HCEC 1CT (cell line): ENCODE data around the gene SZT2.
"Not testable (repeated sequence)": the region's sequence is repeated elsewhere in the genome, so short reads cannot be mapped to it uniquely, and the experiment has no call there.

ENCODE experiments used
- DNase-seq: peaks from one replicate; pipeline ENCODE4 v3.0.0-alpha.2; 2017

The SZT2 gene

DNA sequence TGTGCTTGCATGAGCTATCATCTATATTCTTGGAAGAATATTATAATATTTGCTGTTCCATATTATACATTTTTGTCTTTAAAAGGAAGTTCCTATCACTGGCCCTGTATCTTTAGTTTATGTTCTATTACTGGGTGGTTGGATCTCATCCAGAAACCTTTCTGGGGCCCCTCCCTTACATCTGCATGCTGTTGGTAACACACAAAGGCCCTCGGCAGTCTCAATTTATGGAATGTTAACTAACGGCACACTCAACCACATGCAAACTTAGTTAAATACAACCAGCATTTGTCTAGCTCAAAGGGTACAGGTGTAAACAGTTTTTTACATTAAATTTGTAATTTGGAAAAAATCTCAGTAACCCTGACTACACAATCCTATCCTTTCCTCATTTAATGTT lies 73.8 kb downstream of the SZT2 start:
- DNase-seq: no peak

DNA sequence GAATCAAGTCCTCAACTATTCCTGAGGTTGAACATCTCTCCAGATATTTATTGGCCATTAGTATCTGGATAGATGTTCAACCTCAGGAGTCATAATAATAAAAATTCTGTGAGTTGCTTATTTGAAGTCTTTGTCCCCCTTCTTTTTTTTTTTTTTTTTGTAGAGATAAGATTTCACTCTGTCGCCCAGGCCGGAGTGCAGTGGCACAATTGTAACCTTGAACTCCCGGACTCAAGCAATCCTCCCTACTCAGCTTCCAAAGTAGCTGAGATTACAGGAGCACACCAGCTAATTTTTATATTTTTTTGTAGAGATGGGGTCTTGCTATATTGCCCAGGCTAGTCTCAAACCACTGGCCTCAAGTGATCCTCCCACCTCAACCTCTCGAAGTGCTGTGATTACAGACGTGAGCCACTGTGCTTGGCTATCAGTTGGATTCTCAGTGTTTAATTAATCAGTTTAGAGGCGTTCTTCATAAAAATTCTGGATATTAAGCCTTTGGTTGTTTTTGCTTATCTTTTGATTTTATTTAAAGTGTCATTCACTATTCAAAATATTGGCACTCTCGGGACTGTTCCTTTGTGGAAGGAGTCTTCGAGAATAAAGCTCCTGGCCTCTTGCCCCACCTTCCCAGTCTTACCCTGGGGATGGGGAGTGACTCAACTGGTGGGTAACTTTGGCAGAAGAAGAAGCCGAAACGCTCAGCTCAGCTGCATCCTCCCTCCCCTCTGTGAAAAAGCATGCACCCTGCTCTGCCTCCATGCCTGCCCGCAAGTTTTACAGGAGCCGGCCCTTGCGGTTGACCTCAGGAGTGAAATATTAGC lies 75.2 kb downstream of the SZT2 start:
- DNase-seq: no peak

DNA sequence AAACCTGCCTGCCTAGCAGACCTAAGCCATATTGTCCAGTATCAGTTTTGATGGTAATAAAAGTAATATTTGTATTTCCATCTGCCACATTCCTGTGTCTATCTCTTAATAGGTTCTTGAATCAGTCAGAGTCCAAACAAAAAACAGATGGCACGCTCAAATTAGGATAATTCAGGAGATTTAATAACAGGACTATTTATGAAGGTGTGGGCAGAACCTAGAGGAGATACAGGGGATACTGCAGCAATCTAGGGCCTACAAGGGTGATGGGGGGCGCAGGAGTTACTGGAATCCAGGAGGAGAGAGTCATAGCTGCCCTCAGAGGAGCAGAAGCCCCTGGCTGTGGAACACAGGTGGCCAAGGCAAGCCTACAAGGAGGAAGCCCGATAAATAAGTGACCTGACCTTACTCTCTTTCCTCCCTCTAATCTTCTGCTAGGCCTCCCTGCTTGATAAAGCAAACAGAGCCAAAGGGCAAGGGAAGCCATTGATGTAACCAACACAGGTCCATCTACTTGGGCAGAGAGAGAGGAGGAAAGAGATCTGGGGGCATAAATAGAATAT lies 75.9 kb downstream of the SZT2 start:
- DNase-seq: no peak

DNA sequence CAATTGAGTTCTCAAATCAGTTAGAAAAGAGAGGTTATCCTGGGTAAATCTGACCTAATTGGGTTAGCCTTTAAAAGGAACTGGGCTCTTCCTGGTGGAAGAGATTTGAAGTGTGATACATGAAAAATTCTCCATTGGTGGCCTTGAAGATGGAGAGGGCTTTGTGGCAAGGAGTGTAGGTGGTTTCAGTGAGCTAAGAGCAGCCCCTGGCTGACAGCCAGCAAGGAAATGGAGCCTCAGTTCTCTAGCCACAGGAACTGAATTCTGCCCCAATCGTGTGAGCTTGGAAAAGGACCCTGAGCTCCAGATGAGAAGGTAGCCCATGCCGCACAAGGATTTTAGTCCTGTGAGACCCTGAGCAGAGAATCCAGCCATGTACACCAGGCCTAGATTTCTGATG lies 76.7 kb downstream of the SZT2 start:
- DNase-seq: no peak

- DNase-seq: no peak
Observed at GRCh38 chr1:43468414-43468813, 78.7 kb downstream of the SZT2 start.

- DNase-seq: no peak
Observed at GRCh38 chr1:43469932-43470331, 80.2 kb downstream of the SZT2 start.

- DNase-seq: no peak
Observed at GRCh38 chr1:43472087-43472462, 82.4 kb downstream of the SZT2 start.

GRCh38 chr1:43472463-43473151 lies 82.9 kb downstream of the SZT2 start:
- peak; percentile 96 for DNase-seq

DNA sequence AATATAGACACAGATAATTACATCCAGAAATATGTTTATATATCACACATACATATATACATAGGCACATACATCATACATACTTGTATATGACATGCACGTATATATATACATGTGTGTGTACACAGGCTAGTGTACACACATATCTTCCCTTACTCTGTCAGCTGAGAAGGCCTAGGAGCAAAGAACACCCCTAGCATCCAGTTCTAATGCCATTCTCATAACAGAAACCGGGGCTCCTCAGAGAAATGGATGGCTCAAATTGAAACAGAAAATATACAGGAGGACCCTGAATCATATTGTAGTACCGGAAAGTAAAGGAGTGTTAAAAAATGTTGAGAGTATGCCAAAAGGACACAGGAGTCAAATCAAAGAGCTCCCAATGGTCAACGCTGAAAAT lies 83.8 kb downstream of the SZT2 start:
- DNase-seq: peak; percentile 11

DNA sequence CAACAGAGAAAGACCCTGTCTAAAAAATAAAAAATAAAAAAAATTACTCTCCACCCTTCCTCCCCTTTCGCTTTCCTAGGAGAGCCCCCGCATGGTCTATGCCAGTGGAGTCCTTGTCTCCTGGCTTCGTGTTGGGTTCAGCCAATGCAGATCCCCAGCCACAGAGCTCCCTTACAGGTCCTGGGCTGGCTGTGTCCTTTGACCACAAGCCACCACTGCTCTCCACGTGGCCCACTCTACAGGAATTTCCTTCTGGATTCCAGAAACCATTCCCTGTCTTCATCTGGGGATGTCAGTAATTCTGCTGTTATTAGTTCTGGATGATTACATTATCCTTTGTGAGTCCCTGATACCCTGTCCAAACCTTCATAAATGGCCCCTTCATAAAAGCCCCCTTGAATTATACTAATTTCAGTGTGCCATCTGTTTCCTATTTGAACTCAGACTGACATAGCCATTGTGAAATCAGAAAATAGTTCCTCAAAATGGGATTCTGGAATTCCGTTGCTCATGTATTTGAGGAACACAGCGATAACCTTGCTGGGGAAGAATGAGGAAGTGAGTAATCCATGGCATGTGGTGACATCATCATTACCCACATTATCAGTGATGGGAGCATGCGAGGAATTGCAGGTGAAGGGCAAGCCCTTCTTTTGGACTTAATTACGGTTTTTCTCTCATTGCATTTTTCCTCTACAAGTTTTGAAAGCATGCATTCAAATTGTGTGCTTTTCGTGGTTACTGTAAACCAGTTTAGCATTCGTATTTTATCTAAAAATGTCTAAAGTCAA lies 86.1 kb downstream of the SZT2 start:
- peak; percentile 31 for DNase-seq

GRCh38 chr1:43477716-43478115 lies 88.0 kb downstream of the SZT2 start:
- no peak for DNase-seq

GRCh38 chr1:43479414-43479813 lies 89.7 kb downstream of the SZT2 start:
- no peak for DNase-seq

GRCh38 chr1:43481491-43481890 lies 91.8 kb downstream of the SZT2 start:
- DNase-seq: no peak

DNA sequence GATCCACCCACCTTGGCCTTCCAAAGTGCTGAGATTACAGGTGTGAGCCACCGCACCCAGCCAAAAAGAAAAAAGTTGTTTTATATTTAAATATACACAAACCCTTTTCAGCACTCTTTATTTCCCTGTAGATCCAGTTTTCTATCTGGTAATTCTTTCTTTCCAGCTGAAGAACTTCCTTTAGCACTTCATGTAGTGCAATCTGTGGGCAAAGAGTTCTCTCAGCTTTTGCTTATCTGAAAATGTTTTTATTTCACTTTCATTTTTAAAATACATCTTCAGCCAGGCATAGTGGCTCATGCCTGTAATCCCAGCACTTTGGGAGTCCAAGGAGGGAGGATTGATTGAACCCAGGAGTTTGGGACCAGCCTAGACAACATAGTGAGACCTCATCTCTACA lies 92.5 kb downstream of the SZT2 start:
- DNase-seq: no peak

DNA sequence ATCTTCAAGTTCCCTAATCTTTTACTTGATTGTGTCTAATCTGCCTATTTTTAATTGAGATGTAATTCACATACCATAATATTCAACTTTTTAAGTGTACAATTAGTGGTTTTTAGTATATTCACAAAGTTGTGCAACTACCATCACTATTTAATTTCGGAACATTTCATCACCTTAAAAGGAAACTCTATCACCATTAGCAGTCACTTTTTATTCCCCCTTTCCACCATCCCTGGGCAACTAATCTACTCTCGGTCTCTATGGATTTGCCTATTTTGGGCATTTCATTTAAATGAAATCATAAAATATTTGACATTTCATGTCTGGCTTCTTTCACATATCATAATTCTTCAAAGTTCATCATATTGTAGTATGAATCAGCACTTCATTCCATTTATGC lies 94.7 kb downstream of the SZT2 start:
- no peak for DNase-seq

- DNase-seq: no peak
Observed at GRCh38 chr1:43488165-43488564, 98.5 kb downstream of the SZT2 start.

DNA sequence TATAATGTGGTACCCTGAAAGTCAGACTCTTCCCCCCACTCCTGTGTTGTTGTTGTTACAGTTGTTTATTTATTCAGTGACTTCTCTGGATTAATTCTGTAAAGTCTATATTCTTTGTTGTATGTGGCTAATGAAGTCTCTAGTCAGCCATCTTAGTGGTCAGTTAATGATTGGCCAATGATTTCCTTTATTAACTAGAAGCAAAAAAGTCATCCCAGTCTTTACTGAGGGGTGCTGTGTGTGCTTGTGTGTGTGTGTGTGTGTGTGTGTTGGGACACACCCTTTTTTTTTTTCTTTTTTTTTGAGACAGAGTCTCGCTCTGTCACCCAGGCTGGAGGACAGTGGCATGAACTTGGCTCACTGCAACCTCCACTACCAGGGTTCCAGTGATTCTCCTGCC lies 101.4 kb downstream of the SZT2 start:
- no peak for DNase-seq

GRCh38 chr1:43492826-43493225 lies 103.1 kb downstream of the SZT2 start:
- no peak for DNase-seq

GRCh38 chr1:43493661-43494450 lies 104.2 kb downstream of the SZT2 start:
- peak; percentile 22 for DNase-seq

DNA sequence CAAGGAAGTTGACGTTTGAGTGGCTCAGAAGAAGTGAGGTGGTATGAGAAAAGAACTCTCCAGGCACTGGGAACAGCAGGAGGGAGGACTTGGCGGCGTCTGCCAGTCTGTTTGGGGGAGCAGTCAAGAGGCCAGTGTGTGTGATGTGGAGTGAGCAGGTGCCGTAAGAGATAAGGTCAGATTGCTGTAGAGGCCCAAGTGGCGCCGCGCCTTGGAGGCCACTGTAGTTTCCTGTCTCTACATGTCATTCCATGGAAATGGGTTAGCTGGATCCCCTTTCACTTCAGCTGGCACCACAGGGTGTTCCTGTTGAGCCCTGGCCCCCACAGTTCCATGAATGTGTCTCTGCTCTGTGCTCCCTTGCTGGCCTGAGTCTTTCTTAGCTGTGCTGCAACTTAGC lies 105.5 kb downstream of the SZT2 start:
- DNase-seq: no peak

GRCh38 chr1:43499898-43500297 lies 110.2 kb downstream of the SZT2 start:
- no peak for DNase-seq

GRCh38 chr1:43501806-43502205 lies 112.1 kb downstream of the SZT2 start:
- not testable (repeated sequence) for DNase-seq

GRCh38 chr1:43503534-43503933 lies 113.8 kb downstream of the SZT2 start:
- no peak for DNase-seq
